ENCODE data around the gene CCDC15. TPM values are rescaled to one million over a fixed set of nuclear protein-coding genes. Genes with fewer than 3 reads are reported as not detected.

The CCDC15 gene
- 1.5 TPM in 2 replicates for polyA plus RNA-seq (2013)

GRCh38 chr11:124953753-124954589 is at the start of gene CCDC15:
Gene CCDC15 (plus strand): TSS chr11:124954202. CDS start chr11:124954733, 531 bp downstream.
- H3K4me2 ChIP-seq (ENCODE audit: low read length), result peak within 1 kb of the TSS; percentile 67
- H4K8ac ChIP-seq (ENCODE audit: low read depth, low read length), result peak within 1 kb of the TSS; percentile 76
- no peaks in the 10 kb centered on the region for H3K27me3 ChIP-seq (ENCODE audit: insufficient read depth, low read length)
- no peak within 1 kb of the TSS for H3K18ac ChIP-seq (ENCODE audit: low read length)
- peak within 1 kb of the TSS; percentile 6 for H3K14ac ChIP-seq (ENCODE audit: low read length)
- H2AFZ ChIP-seq (ENCODE audit: insufficient read depth, low read length, poor library complexity), result peak within 1 kb of the TSS; percentile 85
- peak within 1 kb of the TSS; percentile 33 for H4K12ac ChIP-seq (ENCODE audit: low read depth, low read length)
- peak within 1 kb of the TSS; percentile 77 for H3K9ac ChIP-seq (ENCODE audit: low read length)
- H3K36me3 ChIP-seq (ENCODE audit: control insufficient read depth in 1 of 2, insufficient read depth in 2 of 2, low read length in 2 of 2), result no peaks in the 10 kb centered on the region
- peaks cover 2 to 4% of the 10 kb centered on the region in 2 experiments for H3K4me1 ChIP-seq (ENCODE audit: control insufficient read depth in 1 of 2, insufficient read depth in 2 of 2, low read length in 2 of 2)
- no peak within 1 kb of the TSS for H3K23ac ChIP-seq (ENCODE audit: low read length)
- no peak within 1 kb of the TSS for H2BK12ac ChIP-seq (ENCODE audit: low read length)
- no peak within 1 kb of the TSS for H2BK120ac ChIP-seq (ENCODE audit: insufficient read depth, low read length, poor library complexity)
- H2AK5ac ChIP-seq (ENCODE audit: low read length), result no peak within 1 kb of the TSS
- peak; percentile 85 to 94 for DNase-seq
- no CpG with 5 or more reads among the region's 54 CpGs for WGBS (ENCODE audit: extremely low coverage, insufficient coverage, insufficient read length)
- H3K4ac ChIP-seq (ENCODE audit: low read depth, low read length), result no peak within 1 kb of the TSS
- no peaks in the 10 kb centered on the region for H3K79me1 ChIP-seq (ENCODE audit: low read length)
- H3K27ac ChIP-seq (ENCODE audit: low read depth, low read length), result no peak within 1 kb of the TSS
- H3K4me3 ChIP-seq (ENCODE audit: low read depth, low read length), result peak within 1 kb of the TSS; percentile 80
- H3K79me2 ChIP-seq (ENCODE audit: control insufficient read depth, insufficient read depth, low read length, poor library complexity), result no peaks in the 10 kb centered on the region
- H3K9me3 ChIP-seq (ENCODE audit: insufficient read depth, low read depth, low read length), result peaks cover 1% of the 10 kb centered on the region
- peak within 1 kb of the TSS; percentile 35 for H4K91ac ChIP-seq (ENCODE audit: low read depth, low read length)
- H2BK5ac ChIP-seq (ENCODE audit: low read depth, low read length, poor library complexity), result no peak within 1 kb of the TSS

- Histone ChIP-seq H3K18ac (ENCODE audit: low read length) (no peak overlapping the region), H4K8ac (ENCODE audit: low read depth, low read length) (no peak overlapping the region), H3K9me3 (ENCODE audit: insufficient read depth, low read depth, low read length) (peaks cover 3% of the 10 kb centered on the region), H2BK12ac (ENCODE audit: low read length) (no peak overlapping the region), H3K4me3 (ENCODE audit: low read depth, low read length) (no peak overlapping the region), H3K4me1 (ENCODE audit: control insufficient read depth in 1 of 2, insufficient read depth in 2 of 2, low read length in 2 of 2) (no peaks in the 10 kb centered on the region), H3K79me2 (ENCODE audit: control insufficient read depth, insufficient read depth, low read length, poor library complexity) (no peaks in the 10 kb centered on the region), H3K23ac (ENCODE audit: low read length) (no peak overlapping the region), H3K14ac (ENCODE audit: low read length) (no peak overlapping the region), H4K12ac (ENCODE audit: low read depth, low read length) (no peak overlapping the region), H2AK5ac (ENCODE audit: low read length) (no peak overlapping the region), H3K4me2 (ENCODE audit: low read length) (no peak overlapping the region), H3K36me3 (ENCODE audit: control insufficient read depth in 1 of 2, insufficient read depth in 2 of 2, low read length in 2 of 2) (no peaks in the 10 kb centered on the region), H3K9ac (ENCODE audit: low read length) (no peak overlapping the region), H3K27me3 (ENCODE audit: insufficient read depth, low read length) (no peaks in the 10 kb centered on the region), H4K91ac (ENCODE audit: low read depth, low read length) (no peak overlapping the region), H2AFZ (ENCODE audit: insufficient read depth, low read length, poor library complexity) (no peak overlapping the region), H3K79me1 (ENCODE audit: low read length) (no peaks in the 10 kb centered on the region), H3K4ac (ENCODE audit: low read depth, low read length) (no peak overlapping the region), H2BK120ac (ENCODE audit: insufficient read depth, low read length, poor library complexity) (no peak overlapping the region), H3K27ac (ENCODE audit: low read depth, low read length) (no peak overlapping the region), H2BK5ac (ENCODE audit: low read depth, low read length, poor library complexity) (no peak overlapping the region)
- no peak for DNase-seq
- no CpG with 5 or more reads among the region's 3 CpGs for WGBS (ENCODE audit: extremely low coverage, insufficient coverage, insufficient read length)
These were observed 38.2 kb upstream of the CCDC15 start for GRCh38 chr11:124915541-124916369.

- Histone ChIP-seq H3K27ac (ENCODE audit: low read depth, low read length) (no peak overlapping the region), H2AFZ (ENCODE audit: insufficient read depth, low read length, poor library complexity) (no peak overlapping the region), H3K18ac (ENCODE audit: low read length) (no peak overlapping the region), H2BK5ac (ENCODE audit: low read depth, low read length, poor library complexity) (no peak overlapping the region), H3K4ac (ENCODE audit: low read depth, low read length) (no peak overlapping the region), H3K79me2 (ENCODE audit: control insufficient read depth, insufficient read depth, low read length, poor library complexity) (peaks cover 2% of the 10 kb centered on the region), H3K14ac (ENCODE audit: low read length) (no peak overlapping the region), H3K4me2 (ENCODE audit: low read length) (no peak overlapping the region), H4K8ac (ENCODE audit: low read depth, low read length) (no peak overlapping the region), H3K9ac (ENCODE audit: low read length) (no peak overlapping the region), H3K4me1 (ENCODE audit: control insufficient read depth in 1 of 2, insufficient read depth in 2 of 2, low read length in 2 of 2) (peaks cover 0 to 5% of the 10 kb centered on the region in 2 experiments), H4K91ac (ENCODE audit: low read depth, low read length) (no peak overlapping the region), H2BK12ac (ENCODE audit: low read length) (no peak overlapping the region), H3K27me3 (ENCODE audit: insufficient read depth, low read length) (peaks cover 2% of the 10 kb centered on the region), H3K36me3 (ENCODE audit: control insufficient read depth in 1 of 2, insufficient read depth in 2 of 2, low read length in 2 of 2) (no peaks in the 10 kb centered on the region), H4K12ac (ENCODE audit: low read depth, low read length) (no peak overlapping the region), H3K79me1 (ENCODE audit: low read length) (peaks cover 4% of the 10 kb centered on the region), H2AK5ac (ENCODE audit: low read length) (no peak overlapping the region), H3K23ac (ENCODE audit: low read length) (no peak overlapping the region), H3K4me3 (ENCODE audit: low read depth, low read length) (no peak overlapping the region), H2BK120ac (ENCODE audit: insufficient read depth, low read length, poor library complexity) (no peak overlapping the region), H3K9me3 (ENCODE audit: insufficient read depth, low read depth, low read length) (peaks cover 3% of the 10 kb centered on the region)
- no peak for DNase-seq
These were observed 37.7 kb upstream of the CCDC15 start for GRCh38 chr11:124916370-124916710.

- H3K23ac ChIP-seq (ENCODE audit: low read length), result no peak overlapping the region
- peaks cover 2% of the 10 kb centered on the region for H3K79me2 ChIP-seq (ENCODE audit: control insufficient read depth, insufficient read depth, low read length, poor library complexity)
- H3K14ac ChIP-seq (ENCODE audit: low read length), result no peak overlapping the region
- DNase-seq, result no peak
- H3K4ac ChIP-seq (ENCODE audit: low read depth, low read length), result no peak overlapping the region
- H3K27me3 ChIP-seq (ENCODE audit: insufficient read depth, low read length), result peaks cover 7% of the 10 kb centered on the region
- no peaks in the 10 kb centered on the region for H3K36me3 ChIP-seq (ENCODE audit: control insufficient read depth in 1 of 2, insufficient read depth in 2 of 2, low read length in 2 of 2)
- no peak overlapping the region for H3K9ac ChIP-seq (ENCODE audit: low read length)
- no peak overlapping the region for H3K4me3 ChIP-seq (ENCODE audit: low read depth, low read length)
- no peak overlapping the region for H2AFZ ChIP-seq (ENCODE audit: insufficient read depth, low read length, poor library complexity)
- H3K79me1 ChIP-seq (ENCODE audit: low read length), result peaks cover 4% of the 10 kb centered on the region
- H3K18ac ChIP-seq (ENCODE audit: low read length), result no peak overlapping the region
- no peak overlapping the region for H2BK5ac ChIP-seq (ENCODE audit: low read depth, low read length, poor library complexity)
- WGBS (ENCODE audit: extremely low coverage, insufficient coverage, insufficient read length), result no CpG with 5 or more reads among the region's 6 CpGs
- no peak overlapping the region for H4K8ac ChIP-seq (ENCODE audit: low read depth, low read length)
- no peak overlapping the region for H2AK5ac ChIP-seq (ENCODE audit: low read length)
- H2BK12ac ChIP-seq (ENCODE audit: low read length), result no peak overlapping the region
- peaks cover 0 to 5% of the 10 kb centered on the region in 2 experiments for H3K4me1 ChIP-seq (ENCODE audit: control insufficient read depth in 1 of 2, insufficient read depth in 2 of 2, low read length in 2 of 2)
- H4K91ac ChIP-seq (ENCODE audit: low read depth, low read length), result no peak overlapping the region
- H3K27ac ChIP-seq (ENCODE audit: low read depth, low read length), result no peak overlapping the region
- H2BK120ac ChIP-seq (ENCODE audit: insufficient read depth, low read length, poor library complexity), result no peak overlapping the region
- H3K4me2 ChIP-seq (ENCODE audit: low read length), result no peak overlapping the region
- H4K12ac ChIP-seq (ENCODE audit: low read depth, low read length), result no peak overlapping the region
- H3K9me3 ChIP-seq (ENCODE audit: insufficient read depth, low read depth, low read length), result peaks cover 3% of the 10 kb centered on the region
These were observed 36.8 kb upstream of the CCDC15 start for GRCh38 chr11:124917115-124917637.
